AG04450 (cell line): ENCODE measurements around the gene HCN4. TPM values are rescaled to one million over a fixed set of nuclear protein-coding genes. Genes with fewer than 3 reads are reported as not detected.
"Not testable (repeated sequence)": the region's sequence is repeated elsewhere in the genome, so short reads cannot be mapped to it uniquely, and the experiment has no call there.

Experiments used
- CTCF ChIA-PET: fragments of 300-600, 350-600 bp; formaldehyde crosslinking; extraction: SDS; loops from one replicate; lab custom pipeline; 2022; ENCODE audit warnings: antibody characterized with exemption, inconsistent platforms; lab: Charles Lee
- POLR2A ChIA-PET: fragments of 350-600 bp; formaldehyde crosslinking; extraction: SDS; loops from one replicate; lab custom pipeline; 2021; ENCODE audit warnings: antibody characterized with exemption, inconsistent platforms; lab: Yijun Ruan, JAX
- DNase-seq: peaks from one replicate; pipeline ENCODE4 v3.0.0-alpha.2; 2011; ENCODE audit warnings: low read depth, low spot score
- H3K27ac ChIP-seq: one replicate; pipeline ENCODE4 v1.5.1; 2012; ENCODE audit warnings: low read depth, low read length, control low read depth
- H3K27me3 ChIP-seq: one replicate; pipeline ENCODE4 v1.6.0; 2012; ENCODE audit warnings: low read length; ENCODE audit not compliant: control insufficient read depth, insufficient read depth
- H3K4me3 ChIP-seq: 2 replicates; pipeline ENCODE4 v1.5.1; 2011; ENCODE audit warnings: mild to moderate bottlenecking, low read depth, low read length, control low read depth
- H3K9me3 ChIP-seq: 2 replicates; pipeline ENCODE4 v1.5.1; 2012; ENCODE audit warnings: low read length; ENCODE audit not compliant: control insufficient read depth, insufficient read depth
- CTCF ChIP-seq: IDR thresholded peaks from 2 replicates; pipeline ENCODE4 v1.5.1; 2011; ENCODE audit warnings: low read depth, low read length, control low read depth, inconsistent platforms
- polyA minus RNA-seq: library from RNA; depleted of rRNA, polyadenylated mRNA; stranded (reverse); fragments of >200 nt; gene quantifications from 2 replicates; pipeline ENCODE4 v1.2.3, GENCODE V29; 2011; rRNA and poly(A)+ RNA removed
- polyA plus RNA-seq: library from polyadenylated mRNA; depleted of rRNA; stranded (reverse); fragments of >200 nt; gene quantifications from 2 replicates; pipeline ENCODE4 v1.2.3, GENCODE V29; 2011; rRNA removed

HCN4 gene
- polyA plus RNA-seq (not detected in 2 replicates), polyA minus RNA-seq (not detected in 2 replicates)

- DNase-seq = no peak
- Histone ChIP-seq H3K4me3 (no peak within 1 kb of the TSS), H3K9me3 (no peaks in the 10 kb centered on the region; the same call in 1 of the 2 replicates), H3K27me3 (peaks cover 56% of the 10 kb centered on the region), H3K27ac (no peak within 1 kb of the TSS)
- POLR2A ChIA-PET = no interaction called here
- TF ChIP-seq CTCF = no peak
- CTCF ChIA-PET = no interaction called here
Observed at GRCh38 chr15:73368301-73369136, at the start of gene HCN4. Gene HCN4, minus strand, starts transcription at chr15:73368958. Its CDS starts 688 bp downstream, at chr15:73368270.

GRCh38 chr15:73414876-73415275 lies 46.1 kb upstream of the HCN4 start:
- ChIA-PET POLR2A (no interaction called here), CTCF (no interaction called here)
- TF ChIP-seq CTCF = no peak
- no peak overlapping the region for H3K27ac ChIP-seq
- no peaks in the 10 kb centered on the region for H3K27me3 ChIP-seq
- H3K4me3 ChIP-seq = no peak overlapping the region
- DNase-seq = no peak
- no peaks in the 10 kb centered on the region for H3K9me3 ChIP-seq

- peaks cover 2% of the 10 kb centered on the region for H3K27me3 ChIP-seq
- no peaks in the 10 kb centered on the region for H3K9me3 ChIP-seq
- no peak overlapping the region for H3K4me3 ChIP-seq
- TF ChIP-seq CTCF = no peak
- no peak overlapping the region for H3K27ac ChIP-seq
- CTCF ChIA-PET = no interaction called here
- no peak for DNase-seq
- POLR2A ChIA-PET = no interaction called here
Observed at GRCh38 chr15:73403171-73403570, 34.4 kb upstream of the HCN4 start.

- H3K4me3 ChIP-seq, DNase-seq, CTCF ChIA-PET, H3K27ac ChIP-seq, H3K9me3 ChIP-seq, POLR2A ChIA-PET, H3K27me3 ChIP-seq: not testable (repeated sequence)
Observed at GRCh38 chr15:73400222-73400621, 31.5 kb upstream of the HCN4 start.

- Histone ChIP-seq H3K27ac (no peak overlapping the region), H3K4me3 (no peak overlapping the region), H3K9me3 (no peaks in the 10 kb centered on the region), H3K27me3 (peaks cover 2% of the 10 kb centered on the region)
- no peak for DNase-seq
- ChIA-PET POLR2A (no interaction called here), CTCF (no interaction called here)
- TF ChIP-seq CTCF = no peak
Observed at GRCh38 chr15:73398861-73399260, 30.1 kb upstream of the HCN4 start.
